Neural cell (in vitro differentiated cells): ENCODE results near the gene CHCHD1.

Experiments used
- POLR2AphosphoS5 ChIP-seq: IDR thresholded peaks from 2 replicates; pipeline ENCODE4 v1.6.1; 2012
- RAD21 ChIP-seq: fragments of 450-650 bp; conservative IDR thresholded peaks from 2 replicates; pipeline ENCODE4 v1.6.1; 2014; ENCODE audit warnings: antibody characterized with exemption, mild to moderate bottlenecking, moderate library complexity
- TAF1 ChIP-seq: IDR thresholded peaks from 2 replicates; pipeline ENCODE4 v1.6.1; 2012; ENCODE audit warnings: low read depth
- TF ChIP-seq, protein P1 (sequence below): fragments of 450-650 bp; IDR thresholded peaks from 2 replicates; pipeline ENCODE4 v1.5.1; 2014; ENCODE audit warnings: antibody characterized with exemption, mild to moderate bottlenecking, moderate library complexity; ENCODE audit not compliant: poor library complexity, severe bottlenecking

DNA sequence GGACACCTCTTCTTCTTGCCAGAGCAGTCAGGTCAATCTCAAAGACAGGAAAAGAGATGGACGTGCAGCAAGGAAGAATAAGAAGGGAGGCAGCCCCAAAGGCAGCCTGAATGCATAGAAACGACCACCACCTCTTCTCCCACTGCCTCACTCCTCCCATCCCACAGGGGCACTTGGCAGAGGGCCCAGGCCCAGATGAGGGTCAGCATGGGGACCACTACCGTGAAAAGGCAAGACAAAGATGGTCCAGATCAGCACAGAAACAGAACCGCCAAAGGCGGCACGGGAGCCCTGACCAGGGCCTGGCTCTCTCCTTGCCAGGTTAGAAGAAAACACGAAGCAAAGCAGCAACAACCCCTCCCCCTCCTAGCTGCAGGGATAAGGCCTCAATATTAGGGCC lies 31.5 kb downstream of the CHCHD1 start:
- TF ChIP-seq POLR2AphosphoS5 (no peak), RAD21 (no peak), TAF1 (no peak)
- TF ChIP-seq, protein P1, sequence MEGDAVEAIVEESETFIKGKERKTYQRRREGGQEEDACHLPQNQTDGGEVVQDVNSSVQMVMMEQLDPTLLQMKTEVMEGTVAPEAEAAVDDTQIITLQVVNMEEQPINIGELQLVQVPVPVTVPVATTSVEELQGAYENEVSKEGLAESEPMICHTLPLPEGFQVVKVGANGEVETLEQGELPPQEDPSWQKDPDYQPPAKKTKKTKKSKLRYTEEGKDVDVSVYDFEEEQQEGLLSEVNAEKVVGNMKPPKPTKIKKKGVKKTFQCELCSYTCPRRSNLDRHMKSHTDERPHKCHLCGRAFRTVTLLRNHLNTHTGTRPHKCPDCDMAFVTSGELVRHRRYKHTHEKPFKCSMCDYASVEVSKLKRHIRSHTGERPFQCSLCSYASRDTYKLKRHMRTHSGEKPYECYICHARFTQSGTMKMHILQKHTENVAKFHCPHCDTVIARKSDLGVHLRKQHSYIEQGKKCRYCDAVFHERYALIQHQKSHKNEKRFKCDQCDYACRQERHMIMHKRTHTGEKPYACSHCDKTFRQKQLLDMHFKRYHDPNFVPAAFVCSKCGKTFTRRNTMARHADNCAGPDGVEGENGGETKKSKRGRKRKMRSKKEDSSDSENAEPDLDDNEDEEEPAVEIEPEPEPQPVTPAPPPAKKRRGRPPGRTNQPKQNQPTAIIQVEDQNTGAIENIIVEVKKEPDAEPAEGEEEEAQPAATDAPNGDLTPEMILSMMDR: no peak
